Loucy (cell line): ENCODE results near the gene TMEM45B.

Experiments used
- H2AFZ ChIP-seq: fragments of 200-600 bp; sonication (generic); 2 replicates; pipeline ENCODE4 v1.6.0; 2016; ENCODE audit warnings: antibody characterized with exemption, mild to moderate bottlenecking, low read length, moderate library complexity
- H3F3A ChIP-seq: fragments of 200-600 bp; 2 replicates; pipeline ENCODE4 v1.6.0; 2016; ENCODE audit warnings: antibody characterized with exemption, low read depth, mild to moderate bottlenecking
- H3K27me3 ChIP-seq: fragments of 200-600 bp; sonication (generic); 2 replicates; pipeline ENCODE4 v1.6.1; 2014; ENCODE audit warnings: low read length, mild to moderate bottlenecking; ENCODE audit not compliant: insufficient read depth, poor library complexity, severe bottlenecking
- H3K36me3 ChIP-seq: fragments of 200-600 bp; sonication (generic); 2 replicates; pipeline ENCODE4 v1.6.1; 2016; ENCODE audit warnings: low read length; ENCODE audit not compliant: insufficient read depth
- H3K4me1 ChIP-seq: fragments of 200-600 bp; sonication (generic); 2 replicates; pipeline ENCODE4 v1.5.1; 2014; ENCODE audit warnings: low read length, mild to moderate bottlenecking; ENCODE audit not compliant: insufficient read depth, poor library complexity, severe bottlenecking
- H3K4me2 ChIP-seq: fragments of 200-600 bp; sonication (generic); 2 replicates; pipeline ENCODE4 v1.6.0; 2014; ENCODE audit warnings: antibody characterized with exemption, low read length, low read depth, mild to moderate bottlenecking; ENCODE audit not compliant: poor library complexity, severe bottlenecking
- H3K4me3 ChIP-seq: fragments of 200-600 bp; sonication (generic); 2 replicates; pipeline ENCODE4 v1.5.1; 2014; ENCODE audit warnings: low read length, mild to moderate bottlenecking, mixed read lengths; ENCODE audit not compliant: poor library complexity, severe bottlenecking
- H3K79me2 ChIP-seq: fragments of 200-600 bp; sonication (generic); 2 replicates; pipeline ENCODE4 v1.6.1; 2014; ENCODE audit warnings: low read length; ENCODE audit not compliant: insufficient read depth
- H3K9ac ChIP-seq: fragments of 200-600 bp; sonication (generic); 2 replicates; pipeline ENCODE4 v1.6.0; 2014; ENCODE audit warnings: mild to moderate bottlenecking, low read depth, low read length, moderate library complexity; ENCODE audit not compliant: poor library complexity, severe bottlenecking
- H3K9me2 ChIP-seq: fragments of 200-600 bp; sonication (generic); replicated peaks from 2 replicates; pipeline ENCODE4 v1.6.1; 2016; ENCODE audit warnings: low read depth, low read length, mixed read lengths
- H3K9me3 ChIP-seq: fragments of 200-600 bp; sonication (generic); 2 replicates; pipeline ENCODE4 v1.6.1; 2014; ENCODE audit warnings: mild to moderate bottlenecking, antibody characterized with exemption, low read length, low read depth; ENCODE audit not compliant: insufficient read depth
- H4K20me1 ChIP-seq: fragments of 200-600 bp; sonication (generic); 2 replicates; pipeline ENCODE4 v1.6.0; 2014; ENCODE audit warnings: antibody characterized with exemption, low read length, mild to moderate bottlenecking; ENCODE audit not compliant: insufficient read depth, poor library complexity, severe bottlenecking
- EZH2phosphoT487 ChIP-seq: fragments of 200-600 bp; IDR thresholded peaks from 2 replicates; pipeline ENCODE4 v1.6.1; 2018; ENCODE audit warnings: antibody characterized with exemption, mild to moderate bottlenecking, moderate library complexity, borderline replicate concordance
- TF ChIP-seq, protein P1 (sequence below): fragments of 200-600 bp; sonication (generic); conservative IDR thresholded peaks from 2 replicates; pipeline ENCODE4 v1.5.1; 2014; ENCODE audit warnings: mild to moderate bottlenecking, antibody characterized with exemption, low read length

The TMEM45B gene

GRCh38 chr11:129881570-129882170, 66.0 kb downstream of the TMEM45B start:
- Histone ChIP-seq H3K4me1 (peaks cover 6% of the 10 kb centered on the region), H3K9ac (no peak overlapping the region), H3K4me3 (no peak overlapping the region), H3K79me2 (peaks cover 16% of the 10 kb centered on the region), H3K4me2 (no peak overlapping the region), H4K20me1 (peaks cover 9% of the 10 kb centered on the region), H3K9me3 (no peaks in the 10 kb centered on the region), H3K9me2 (no peaks in the 10 kb centered on the region), H3K27me3 (no peaks in the 10 kb centered on the region), H3K36me3 (peaks cover 98% of the 10 kb centered on the region), H3F3A (no peaks in the 10 kb centered on the region), H2AFZ (no peak overlapping the region)
- TF ChIP-seq, protein P1, sequence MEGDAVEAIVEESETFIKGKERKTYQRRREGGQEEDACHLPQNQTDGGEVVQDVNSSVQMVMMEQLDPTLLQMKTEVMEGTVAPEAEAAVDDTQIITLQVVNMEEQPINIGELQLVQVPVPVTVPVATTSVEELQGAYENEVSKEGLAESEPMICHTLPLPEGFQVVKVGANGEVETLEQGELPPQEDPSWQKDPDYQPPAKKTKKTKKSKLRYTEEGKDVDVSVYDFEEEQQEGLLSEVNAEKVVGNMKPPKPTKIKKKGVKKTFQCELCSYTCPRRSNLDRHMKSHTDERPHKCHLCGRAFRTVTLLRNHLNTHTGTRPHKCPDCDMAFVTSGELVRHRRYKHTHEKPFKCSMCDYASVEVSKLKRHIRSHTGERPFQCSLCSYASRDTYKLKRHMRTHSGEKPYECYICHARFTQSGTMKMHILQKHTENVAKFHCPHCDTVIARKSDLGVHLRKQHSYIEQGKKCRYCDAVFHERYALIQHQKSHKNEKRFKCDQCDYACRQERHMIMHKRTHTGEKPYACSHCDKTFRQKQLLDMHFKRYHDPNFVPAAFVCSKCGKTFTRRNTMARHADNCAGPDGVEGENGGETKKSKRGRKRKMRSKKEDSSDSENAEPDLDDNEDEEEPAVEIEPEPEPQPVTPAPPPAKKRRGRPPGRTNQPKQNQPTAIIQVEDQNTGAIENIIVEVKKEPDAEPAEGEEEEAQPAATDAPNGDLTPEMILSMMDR = peak; percentile 91
- no peak for TF ChIP-seq EZH2phosphoT487

DNA sequence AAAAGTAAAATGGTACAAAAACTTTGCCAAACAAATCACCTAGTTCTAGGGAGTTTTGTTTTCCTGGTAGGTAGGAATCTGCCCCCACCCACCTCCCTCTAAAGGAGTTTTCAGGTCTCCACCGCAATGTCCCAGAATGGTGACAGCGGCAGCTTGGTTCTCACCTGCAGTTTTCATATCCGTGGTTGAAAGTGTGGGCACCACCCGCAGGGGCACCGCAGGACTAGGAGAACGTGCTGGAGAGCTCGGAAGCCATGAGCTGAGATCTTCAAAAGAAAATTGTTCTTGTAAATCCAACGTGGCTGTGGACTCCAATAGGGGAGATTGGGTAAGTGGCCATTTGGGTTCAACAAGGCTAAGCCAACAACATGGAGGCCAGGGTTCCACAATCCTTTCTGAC, 68.9 kb downstream of the TMEM45B start:
- H3K9me2 ChIP-seq = no peaks in the 10 kb centered on the region
- H3K9me3 ChIP-seq = no peaks in the 10 kb centered on the region
- peaks cover 78% of the 10 kb centered on the region for H3K36me3 ChIP-seq
- H3K4me2 ChIP-seq = no peak overlapping the region
- peaks cover 30% of the 10 kb centered on the region for H3K79me2 ChIP-seq
- peaks cover 9% of the 10 kb centered on the region for H4K20me1 ChIP-seq
- H3K4me1 ChIP-seq = peaks cover 34% of the 10 kb centered on the region
- no peak overlapping the region for H2AFZ ChIP-seq
- peaks cover 15% of the 10 kb centered on the region; the same call in 1 of the 2 replicates for H3F3A ChIP-seq
- TF ChIP-seq, protein P1 = no peak
- TF ChIP-seq EZH2phosphoT487 = no peak
- no peaks in the 10 kb centered on the region for H3K27me3 ChIP-seq
- no peak overlapping the region for H3K9ac ChIP-seq
- no peak overlapping the region for H3K4me3 ChIP-seq

GRCh38 chr11:129885381-129885780, 69.7 kb downstream of the TMEM45B start:
- no peak overlapping the region for H3K4me3 ChIP-seq
- H3F3A ChIP-seq = peaks cover 15% of the 10 kb centered on the region; the same call in 1 of the 2 replicates
- H3K27me3 ChIP-seq = no peaks in the 10 kb centered on the region
- peaks cover 9% of the 10 kb centered on the region for H4K20me1 ChIP-seq
- peaks cover 72% of the 10 kb centered on the region for H3K36me3 ChIP-seq
- no peaks in the 10 kb centered on the region for H3K9me3 ChIP-seq
- no peak for TF ChIP-seq EZH2phosphoT487
- TF ChIP-seq, protein P1 = no peak
- no peaks in the 10 kb centered on the region for H3K9me2 ChIP-seq
- no peak overlapping the region for H3K9ac ChIP-seq
- peaks cover 42% of the 10 kb centered on the region for H3K4me1 ChIP-seq
- no peak overlapping the region for H2AFZ ChIP-seq
- H3K4me2 ChIP-seq = no peak overlapping the region
- H3K79me2 ChIP-seq = peaks cover 38% of the 10 kb centered on the region
